ENCODE data around the gene CDK6. TPM values are rescaled to one million over a fixed set of nuclear protein-coding genes. Genes with fewer than 3 reads are reported as not detected.

CDK6 gene
- total and polyA plus RNA-seq, 9 of the 15 experiments (the other 6 are each of a cell fraction or from before 2014, with no cell fraction given): 7.6 to 109 (median 44.4) TPM

DNA sequence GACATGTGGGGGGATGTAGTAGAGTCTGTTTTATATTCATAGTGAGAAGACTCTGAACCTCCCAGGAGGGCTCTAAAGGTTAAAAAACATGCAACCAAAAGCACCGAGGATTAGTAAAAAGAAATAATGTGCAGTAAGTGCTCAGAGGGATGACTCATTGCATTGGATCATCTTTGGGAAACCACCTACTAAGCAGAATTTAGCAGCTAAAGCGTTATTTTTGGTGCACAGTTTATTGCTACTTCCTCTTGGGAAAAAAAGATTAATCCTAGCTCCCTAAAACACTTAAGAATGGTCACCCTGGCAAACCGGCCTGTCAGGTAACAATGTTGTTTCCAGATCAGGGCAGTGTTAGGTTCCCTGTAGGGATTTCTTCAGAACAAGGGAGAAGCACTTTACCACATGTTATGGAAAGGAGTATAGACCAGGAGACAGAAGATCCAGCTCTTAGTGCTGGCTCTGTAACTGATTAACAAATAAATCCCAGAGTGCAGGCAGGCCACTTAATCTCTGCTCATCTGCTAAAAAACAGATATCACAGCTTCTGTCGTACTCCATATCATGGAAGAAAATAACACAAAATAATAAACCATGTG is 201.4 kb downstream of the CDK6 start:
- ATAC-seq (peak; percentile 41), FAIRE-seq (no peak), DNase-seq (ENCODE audit: extremely low read depth in 1 of 4, low spot score in 3 of 4) (peak in 1 of 4 experiments; percentile 43)
- H3K27ac ChIP-seq (ENCODE audit: extremely low read depth, low read depth, low read length): peak overlapping the region; percentile 33; the same call in 2 of the 3 replicates
- WGBS (ENCODE audit: insufficient coverage, low coverage, missing lambda C conversion rate): 15% methylated on average over 4 of the region's 4 CpGs
- no peak overlapping the region for H3K4me3 ChIP-seq
- no peak overlapping the region for H2AFZ ChIP-seq (ENCODE audit: low read depth, low read length)
- H3K4me2 ChIP-seq (ENCODE audit: insufficient read depth, low read length): no peak overlapping the region
- POLR2A ChIA-PET: interaction anchor here (0.6 to 2.0 kb wide), 3 partner anchors 9 to 402 kb away, joined by 3 to 10 read pairs (median 4); no protein-coding TSS in a partner anchor
- CTCF ChIA-PET (ENCODE audit: low intra/inter-chr PET ratio): no interaction called here
- peaks cover 2% of the 10 kb centered on the region for H3K9me1 ChIP-seq (ENCODE audit: control insufficient read depth, insufficient read depth, low read length)
- H3K9ac ChIP-seq (ENCODE audit: insufficient read depth in 1 of 2, low read depth in 2 of 2, low read length in 2 of 2): no peak overlapping the region
- no peaks in the 10 kb centered on the region for H4K20me1 ChIP-seq (replicated peaks; ENCODE audit: control insufficient read depth, insufficient read depth, low read length)
- in situ Hi-C loops (cut with MboI) (no loop called here), intact Hi-C loops (cut with micrococcal nuclease) (no loop called here)
- peaks cover 0 to 29% of the 10 kb centered on the region in 2 experiments; a peak in 3 of 5 replicates for H3K4me1 ChIP-seq (replicated peaks in 1 of 2; ENCODE audit: control insufficient read depth in 2 of 2, insufficient read depth in 2 of 2, low read length in 2 of 2)
- BruUV-seq (replicated peaks): no TSS peak
- no peaks in the 10 kb centered on the region for H3K27me3 ChIP-seq (ENCODE audit: control insufficient read depth in 2 of 2, insufficient read depth in 2 of 2, low read length in 2 of 2)
- no peaks in the 10 kb centered on the region for H3K9me3 ChIP-seq (replicated peaks; ENCODE audit: control insufficient read depth, insufficient read depth, low read depth, low read length)
- no peaks in the 10 kb centered on the region for H3K36me3 ChIP-seq (ENCODE audit: control insufficient read depth, insufficient read depth, low read length)
- peaks cover 12% of the 10 kb centered on the region; the same call in 1 of the 3 replicates for H3K79me2 ChIP-seq (ENCODE audit: control insufficient read depth, insufficient read depth, low read length)
- TF ChIP-seq EHMT2 (IDR thresholded peaks at IDR 0.05) (no peak), BCOR (IDR thresholded peaks at IDR 0.05) (no peak), ZNF12 (CRISPR knock-in tag; IDR thresholded peaks at IDR 0.05) (no peak), RUNX1 (IDR thresholded peaks at IDR 0.05; ENCODE audit: low read depth) (no peak), ZNF384 (IDR thresholded peaks at IDR 0.05; ENCODE audit: low read depth, low read length) (no peak), FOS (IDR thresholded peaks at IDR 0.05; ENCODE audit: extremely low read depth, insufficient read length) (peak; percentile 36), YY1 (IDR thresholded peaks at IDR 0.05; ENCODE audit: borderline replicate concordance in 1 of 3, control insufficient read depth in 1 of 3, extremely low read depth in 1 of 3, insufficient read depth in 3 of 3, insufficient read length in 1 of 3, insufficient replicate concordance in 2 of 3, low read depth in 1 of 3, low read length in 2 of 3) (no peak), NUFIP1 (IDR thresholded peaks at IDR 0.05; ENCODE audit: partially characterized antibody) (no peak), MAFG (tag; conservative IDR thresholded peaks at IDR 0.05) (peak; percentile 49), ZBED1 (IDR thresholded peaks at IDR 0.05) (no peak), HDAC3 (IDR thresholded peaks at IDR 0.05; ENCODE audit: borderline replicate concordance, partially characterized antibody) (no peak), KLF10 (CRISPR knock-in tag; IDR thresholded peaks at IDR 0.05) (no peak), ZNF143 (CRISPR knock-in tag; IDR thresholded peaks at IDR 0.05) (no peak), ZKSCAN8 (CRISPR knock-in tag; IDR thresholded peaks at IDR 0.05) (no peak), HDAC6 (IDR thresholded peaks at IDR 0.05; ENCODE audit: low read depth, low read length) (no peak), SPI1 (IDR thresholded peaks at IDR 0.05; ENCODE audit: borderline replicate concordance, low read depth, low read length) (0 out of 2 replicates have a peak, but pooled peaks have one; percentile 30), NFE2 (IDR thresholded peaks at IDR 0.05; ENCODE audit: low read depth) (0 out of 2 replicates have a peak, but pooled peaks have one; percentile 13), FOXJ2 (tag; IDR thresholded peaks at IDR 0.05) (no peak), TEAD4 (IDR thresholded peaks at IDR 0.05; ENCODE audit: low read length) (no peak), TEAD4 (CRISPR knock-in tag; IDR thresholded peaks at IDR 0.05; ENCODE audit: borderline replicate concordance) (no peak), ZFX (CRISPR knock-in tag; IDR thresholded peaks at IDR 0.05) (no peak), SREBF2 (CRISPR knock-in tag; IDR thresholded peaks at IDR 0.05) (no peak)
- TF ChIP-seq, protein P1, sequence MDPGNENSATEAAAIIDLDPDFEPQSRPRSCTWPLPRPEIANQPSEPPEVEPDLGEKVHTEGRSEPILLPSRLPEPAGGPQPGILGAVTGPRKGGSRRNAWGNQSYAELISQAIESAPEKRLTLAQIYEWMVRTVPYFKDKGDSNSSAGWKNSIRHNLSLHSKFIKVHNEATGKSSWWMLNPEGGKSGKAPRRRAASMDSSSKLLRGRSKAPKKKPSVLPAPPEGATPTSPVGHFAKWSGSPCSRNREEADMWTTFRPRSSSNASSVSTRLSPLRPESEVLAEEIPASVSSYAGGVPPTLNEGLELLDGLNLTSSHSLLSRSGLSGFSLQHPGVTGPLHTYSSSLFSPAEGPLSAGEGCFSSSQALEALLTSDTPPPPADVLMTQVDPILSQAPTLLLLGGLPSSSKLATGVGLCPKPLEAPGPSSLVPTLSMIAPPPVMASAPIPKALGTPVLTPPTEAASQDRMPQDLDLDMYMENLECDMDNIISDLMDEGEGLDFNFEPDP (CRISPR knock-in tag; IDR thresholded peaks at IDR 0.05): no peak
- TF ChIP-seq, protein P2, sequence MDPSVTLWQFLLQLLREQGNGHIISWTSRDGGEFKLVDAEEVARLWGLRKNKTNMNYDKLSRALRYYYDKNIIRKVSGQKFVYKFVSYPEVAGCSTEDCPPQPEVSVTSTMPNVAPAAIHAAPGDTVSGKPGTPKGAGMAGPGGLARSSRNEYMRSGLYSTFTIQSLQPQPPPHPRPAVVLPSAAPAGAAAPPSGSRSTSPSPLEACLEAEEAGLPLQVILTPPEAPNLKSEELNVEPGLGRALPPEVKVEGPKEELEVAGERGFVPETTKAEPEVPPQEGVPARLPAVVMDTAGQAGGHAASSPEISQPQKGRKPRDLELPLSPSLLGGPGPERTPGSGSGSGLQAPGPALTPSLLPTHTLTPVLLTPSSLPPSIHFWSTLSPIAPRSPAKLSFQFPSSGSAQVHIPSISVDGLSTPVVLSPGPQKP (CRISPR knock-in tag; IDR thresholded peaks at IDR 0.05): no peak

Data from K562 (cell line).